Measurements from ENCODE around the gene SLC9A5.

SLC9A5 gene

DNA sequence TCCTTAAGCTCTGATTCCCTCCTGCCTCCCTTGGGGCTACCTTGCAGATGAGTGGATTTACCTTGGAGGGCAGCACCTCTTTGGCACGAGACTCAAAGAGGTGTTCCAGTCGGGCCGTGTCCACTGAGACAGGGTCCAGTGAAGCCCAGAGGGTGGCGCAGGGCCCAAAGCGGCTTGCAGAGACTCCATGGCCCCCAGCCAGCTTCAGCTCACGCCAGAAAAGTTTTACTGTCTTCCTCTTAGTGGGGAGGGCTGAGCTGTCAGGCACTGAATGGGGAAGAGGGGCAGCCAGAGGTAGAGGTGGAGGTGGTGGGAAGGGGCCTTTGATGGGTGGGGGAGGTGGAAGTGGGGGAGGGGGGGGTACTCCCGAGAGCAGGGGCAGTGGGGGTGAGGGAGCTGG lies 15.2 kb upstream of the SLC9A5 start:
- Histone ChIP-seq H3K4me2 (ENCODE audit: low read length) (no peak overlapping the region), H2AFZ (ENCODE audit: low read length) (no peak overlapping the region), H3K9me3 (ENCODE audit: low read length) (no peaks in the 10 kb centered on the region), H3K27ac (ENCODE audit: low read depth, low read length, poor library complexity, severe bottlenecking) (no peak overlapping the region), H3K79me2 (ENCODE audit: insufficient read depth, low read length) (no peaks in the 10 kb centered on the region), H3K36me3 (ENCODE audit: insufficient read depth, low read length) (peaks cover 36% of the 10 kb centered on the region), H3K27me3 (ENCODE audit: insufficient read depth, low read length) (no peaks in the 10 kb centered on the region), H3K9me2 (ENCODE audit: low read depth, low read length) (no peaks in the 10 kb centered on the region), H3K9ac (ENCODE audit: low read length) (no peak overlapping the region), H3F3A (ENCODE audit: insufficient read depth, low read length) (no peaks in the 10 kb centered on the region), H3K4me1 (ENCODE audit: insufficient read depth, low read length, severe bottlenecking) (no peaks in the 10 kb centered on the region), H3K4me3 (ENCODE audit: low read depth, low read length, poor library complexity, severe bottlenecking) (no peak overlapping the region), H4K20me1 (ENCODE audit: insufficient read depth, low read length) (no peaks in the 10 kb centered on the region)
- TF ChIP-seq EZH2 (IDR thresholded peaks at IDR 0.05; ENCODE audit: borderline replicate concordance, low read length): no peak
- TF ChIP-seq, protein P1, sequence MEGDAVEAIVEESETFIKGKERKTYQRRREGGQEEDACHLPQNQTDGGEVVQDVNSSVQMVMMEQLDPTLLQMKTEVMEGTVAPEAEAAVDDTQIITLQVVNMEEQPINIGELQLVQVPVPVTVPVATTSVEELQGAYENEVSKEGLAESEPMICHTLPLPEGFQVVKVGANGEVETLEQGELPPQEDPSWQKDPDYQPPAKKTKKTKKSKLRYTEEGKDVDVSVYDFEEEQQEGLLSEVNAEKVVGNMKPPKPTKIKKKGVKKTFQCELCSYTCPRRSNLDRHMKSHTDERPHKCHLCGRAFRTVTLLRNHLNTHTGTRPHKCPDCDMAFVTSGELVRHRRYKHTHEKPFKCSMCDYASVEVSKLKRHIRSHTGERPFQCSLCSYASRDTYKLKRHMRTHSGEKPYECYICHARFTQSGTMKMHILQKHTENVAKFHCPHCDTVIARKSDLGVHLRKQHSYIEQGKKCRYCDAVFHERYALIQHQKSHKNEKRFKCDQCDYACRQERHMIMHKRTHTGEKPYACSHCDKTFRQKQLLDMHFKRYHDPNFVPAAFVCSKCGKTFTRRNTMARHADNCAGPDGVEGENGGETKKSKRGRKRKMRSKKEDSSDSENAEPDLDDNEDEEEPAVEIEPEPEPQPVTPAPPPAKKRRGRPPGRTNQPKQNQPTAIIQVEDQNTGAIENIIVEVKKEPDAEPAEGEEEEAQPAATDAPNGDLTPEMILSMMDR (IDR thresholded peaks at IDR 0.05; ENCODE audit: low read length): no peak

DNA sequence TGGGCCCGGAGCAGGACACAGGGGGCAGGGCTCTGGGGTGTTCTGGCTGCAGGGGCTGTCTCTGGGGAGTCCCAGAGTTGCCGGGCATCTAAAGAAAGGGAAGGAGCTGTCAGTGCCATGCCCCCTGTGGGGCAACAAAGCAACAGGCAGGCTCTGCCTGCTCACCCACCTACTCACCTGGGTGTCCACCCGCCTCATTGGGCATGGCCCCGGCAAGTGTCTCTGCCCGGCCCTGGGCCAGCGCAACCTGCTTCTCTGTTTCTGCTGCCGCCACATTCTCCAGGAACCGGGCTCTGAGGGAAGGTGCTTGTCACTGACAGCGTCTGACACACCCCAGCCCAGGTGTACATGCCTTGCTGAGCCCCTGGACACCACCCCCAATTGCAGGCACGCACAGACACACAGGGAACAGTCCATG lies 14.6 kb upstream of the SLC9A5 start:
- H3K36me3 ChIP-seq (ENCODE audit: insufficient read depth, low read length): peaks cover 31% of the 10 kb centered on the region

DNA sequence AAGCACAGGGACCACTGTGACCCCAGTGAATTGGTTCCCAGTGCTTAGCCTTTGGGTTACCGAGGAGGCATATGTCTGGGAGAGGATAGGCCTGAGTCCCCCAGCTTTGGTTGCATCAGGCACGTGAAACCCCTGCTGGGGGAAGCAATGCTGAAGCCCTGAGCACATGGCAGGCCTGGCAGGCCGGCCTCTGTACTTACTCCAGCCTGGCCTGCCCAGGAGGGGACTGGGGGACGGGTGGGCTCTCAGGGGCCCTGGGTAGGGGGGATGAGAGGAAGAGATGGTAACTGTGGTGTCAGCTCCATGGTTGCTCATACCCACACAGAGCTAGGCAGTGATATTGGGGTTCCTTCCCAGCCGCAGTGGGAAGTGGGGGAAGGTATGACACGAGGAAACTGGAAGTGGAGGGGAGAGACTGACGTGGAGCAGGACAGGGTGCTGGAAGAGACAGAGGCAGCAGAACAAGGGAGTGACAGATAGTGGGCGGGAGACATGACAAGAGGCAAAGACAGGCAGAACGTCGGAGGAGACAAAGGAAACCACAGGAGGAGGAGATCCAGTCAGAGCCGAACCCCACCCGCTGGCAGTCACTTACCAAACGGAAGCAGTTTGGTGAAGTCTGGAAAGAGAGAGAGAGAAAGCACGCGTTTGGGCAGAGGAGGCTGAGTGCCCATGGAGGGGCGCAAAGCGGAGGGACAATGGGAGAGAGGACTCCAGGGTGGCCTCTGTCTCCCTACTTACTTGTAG lies 12.8 kb upstream of the SLC9A5 start:
- Histone ChIP-seq H4K20me1 (ENCODE audit: insufficient read depth, low read length) (no peaks in the 10 kb centered on the region), H3K4me2 (ENCODE audit: low read length) (no peak overlapping the region; the same call in 1 of the 2 replicates), H3K9me3 (ENCODE audit: low read length) (no peaks in the 10 kb centered on the region), H3K4me3 (ENCODE audit: low read depth, low read length, poor library complexity, severe bottlenecking) (no peak overlapping the region), H3K79me2 (ENCODE audit: insufficient read depth, low read length) (no peaks in the 10 kb centered on the region), H3K4me1 (ENCODE audit: insufficient read depth, low read length, severe bottlenecking) (no peaks in the 10 kb centered on the region), H2AFZ (ENCODE audit: low read length) (no peak overlapping the region), H3K27ac (ENCODE audit: low read depth, low read length, poor library complexity, severe bottlenecking) (no peak overlapping the region), H3K36me3 (ENCODE audit: insufficient read depth, low read length) (peaks cover 13% of the 10 kb centered on the region), H3K9ac (ENCODE audit: low read length) (no peak overlapping the region), H3K9me2 (ENCODE audit: low read depth, low read length) (no peaks in the 10 kb centered on the region), H3K27me3 (ENCODE audit: insufficient read depth, low read length) (no peaks in the 10 kb centered on the region), H3F3A (ENCODE audit: insufficient read depth, low read length) (no peaks in the 10 kb centered on the region)
- no peak for TF ChIP-seq EZH2 (IDR thresholded peaks at IDR 0.05; ENCODE audit: borderline replicate concordance, low read length)
- TF ChIP-seq, protein P1 (IDR thresholded peaks at IDR 0.05; ENCODE audit: low read length): no peak

More for the DNA sequence above, 14.6 kb upstream of the SLC9A5 start:
- no peak overlapping the region for H3K9ac ChIP-seq (ENCODE audit: low read length)
- no peak overlapping the region for H3K27ac ChIP-seq (ENCODE audit: low read depth, low read length, poor library complexity, severe bottlenecking)
- no peaks in the 10 kb centered on the region for H3K79me2 ChIP-seq (ENCODE audit: insufficient read depth, low read length)
- no peaks in the 10 kb centered on the region for H3F3A ChIP-seq (ENCODE audit: insufficient read depth, low read length)
- H2AFZ ChIP-seq (ENCODE audit: low read length): no peak overlapping the region
- no peaks in the 10 kb centered on the region for H3K4me1 ChIP-seq (ENCODE audit: insufficient read depth, low read length, severe bottlenecking)
- no peak for TF ChIP-seq EZH2 (IDR thresholded peaks at IDR 0.05; ENCODE audit: borderline replicate concordance, low read length)
- TF ChIP-seq, protein P1 (IDR thresholded peaks at IDR 0.05; ENCODE audit: low read length): no peak
- H3K4me3 ChIP-seq (ENCODE audit: low read depth, low read length, poor library complexity, severe bottlenecking): no peak overlapping the region
- no peaks in the 10 kb centered on the region for H4K20me1 ChIP-seq (ENCODE audit: insufficient read depth, low read length)
- H3K9me2 ChIP-seq (ENCODE audit: low read depth, low read length): no peaks in the 10 kb centered on the region
- no peaks in the 10 kb centered on the region for H3K27me3 ChIP-seq (ENCODE audit: insufficient read depth, low read length)
- H3K4me2 ChIP-seq (ENCODE audit: low read length): no peak overlapping the region
- no peaks in the 10 kb centered on the region for H3K9me3 ChIP-seq (ENCODE audit: low read length)
